HepG2 (cell line): Measurements from ENCODE around the gene CAPN10. TPM values are rescaled to one million over a fixed set of nuclear protein-coding genes. Genes with fewer than 3 reads are reported as not detected.

Experiments
- ATF7-NPFF ChIP-seq: sonication (generic); formaldehyde crosslinking; IDR thresholded peaks from 2 replicates; pipeline ENCODE4 v1.8.1; 2023; ENCODE audit warnings: mild to moderate bottlenecking, low read depth, missing genetic modification reagents, moderate library complexity
- DR1 ChIP-seq: sonication (generic); formaldehyde crosslinking; IDR thresholded peaks from 2 replicates; pipeline ENCODE4 v1.8.0; 2021; ENCODE audit warnings: mild to moderate bottlenecking, missing genetic modification reagents, inconsistent platforms
- ETV6 ChIP-seq: sonication (generic); formaldehyde crosslinking; conservative IDR thresholded peaks from 2 replicates; pipeline ENCODE4 v1.4.0; 2020; ENCODE audit warnings: missing genetic modification reagents
- GTF3A ChIP-seq: sonication (generic); formaldehyde crosslinking; conservative IDR thresholded peaks from 2 replicates; pipeline ENCODE4 v1.4.0; 2020; ENCODE audit warnings: mild to moderate bottlenecking, missing genetic modification reagents
- KDM2A ChIP-seq: sonication (generic); formaldehyde crosslinking; IDR thresholded peaks from 2 replicates; pipeline ENCODE4 v1.4.0; 2020; ENCODE audit warnings: low read depth, missing genetic modification reagents, borderline replicate concordance
- NFIB ChIP-seq: sonication (generic); formaldehyde crosslinking; IDR thresholded peaks from 2 replicates; pipeline ENCODE4 v1.9.0; 2021; ENCODE audit warnings: missing genetic modification reagents, mild to moderate bottlenecking, borderline replicate concordance
- POLR2G ChIP-seq: fragments of 200-400 bp; formaldehyde crosslinking; IDR thresholded peaks from 2 replicates; pipeline ENCODE4 v1.6.1; 2018; ENCODE audit warnings: mild to moderate bottlenecking, low read depth, low read length, moderate library complexity
- REXO4 ChIP-seq: sonication (generic); formaldehyde crosslinking; IDR thresholded peaks from 2 replicates; pipeline ENCODE4 v1.8.0; 2022; ENCODE audit warnings: missing genetic modification reagents, mild to moderate bottlenecking, borderline replicate concordance
- STAG1 ChIP-seq: sonication (generic); formaldehyde crosslinking; IDR thresholded peaks from 2 replicates; pipeline ENCODE4 v1.4.0; 2020; ENCODE audit warnings: missing genetic modification reagents
- ZBTB8A ChIP-seq: sonication (generic); formaldehyde crosslinking; IDR thresholded peaks from 2 replicates; pipeline ENCODE4 v1.4.0; 2020; ENCODE audit warnings: mild to moderate bottlenecking, low read depth, missing genetic modification reagents, borderline replicate concordance
- ZC3H13 ChIP-seq: sonication (generic); formaldehyde crosslinking; IDR thresholded peaks from 2 replicates; pipeline ENCODE4 v1.8.1; 2023; ENCODE audit warnings: mild to moderate bottlenecking, missing genetic modification reagents, moderate library complexity
- ZNF260 ChIP-seq: sonication (generic); formaldehyde crosslinking; IDR thresholded peaks from 2 replicates; pipeline ENCODE4 v1.4.0; 2020; ENCODE audit warnings: missing genetic modification reagents, low read depth, mild to moderate bottlenecking, borderline replicate concordance
- ZNF263 ChIP-seq: sonication (generic); formaldehyde crosslinking; IDR thresholded peaks from 2 replicates; pipeline ENCODE4 v1.4.0; 2020; ENCODE audit warnings: missing genetic modification reagents
- ZNF570 ChIP-seq: sonication (generic); formaldehyde crosslinking; IDR thresholded peaks from 2 replicates; pipeline ENCODE4 v1.4.0; 2020; ENCODE audit warnings: mild to moderate bottlenecking, missing genetic modification reagents, borderline replicate concordance
- ZNF614 ChIP-seq: IDR thresholded peaks from 2 replicates; pipeline ENCODE4 v1.6.1; 2018; ENCODE audit warnings: missing biosample characterization, missing genetic modification reagents, inconsistent platforms, borderline replicate concordance
- ZNF652 ChIP-seq: IDR thresholded peaks from 2 replicates; pipeline ENCODE4 v1.6.1; 2016; ENCODE audit warnings: low read depth, borderline replicate concordance
- ZNF672 ChIP-seq: sonication (generic); formaldehyde crosslinking; IDR thresholded peaks from 2 replicates; pipeline ENCODE4 v1.8.1; 2022; ENCODE audit warnings: missing genetic modification reagents
- ZNF75D ChIP-seq: sonication (generic); formaldehyde crosslinking; IDR thresholded peaks from 2 replicates; pipeline ENCODE4 v1.8.1; 2023; ENCODE audit warnings: missing genetic modification reagents, mild to moderate bottlenecking, borderline replicate concordance
- polyA plus RNA-seq, 8 experiments: library from polyadenylated mRNA; depleted of rRNA in 3 of 8; stranded (reverse) in 7 of 8; unstranded in 1 of 8; fragments of >200 nt; fragmentation: Illumina TruSeq in 4 of 8; extraction: Trizol in 4 of 8; gene quantifications; 2 replicates each; pipeline versions ENCODE4 v1.2.1 to v1.2.3, GENCODE V29; 2011 to 2016; ENCODE audit warnings: low read depth in 4 of 8, missing spikeins in 1 of 8, mixed read lengths in 1 of 8; ENCODE audit not compliant: insufficient read depth in 1 of 8
- total RNA-seq, 5 experiments: library from RNA; depleted of rRNA; stranded (reverse); fragments of >200 nt; fragmentation: Illumina TruSeq; extraction: Trizol; gene quantifications; 2 replicates each; pipeline ENCODE4 v1.2.3, GENCODE V29; 2016; ENCODE audit warnings: low read depth in 1 of 5
- TF ChIP-seq, protein P1 (sequence below): IDR thresholded peaks from 2 replicates; pipeline ENCODE4 v1.6.1; 2016; ENCODE audit warnings: low read depth, missing genetic modification reagents, missing compliant biosample characterization
- TF ChIP-seq, protein P2 (sequence below): sonication (generic); formaldehyde crosslinking; IDR thresholded peaks from 2 replicates; pipeline ENCODE4 v1.8.1; 2023; ENCODE audit warnings: missing genetic modification reagents, inconsistent platforms, borderline replicate concordance
- TF ChIP-seq, protein P3 (sequence below), 2 experiments: sonication (generic) in 1 of 2; formaldehyde crosslinking in 1 of 2; IDR thresholded peaks; 2 replicates each; pipeline versions ENCODE4 v1.5.1 to v1.6.1; 2011 to 2020; ENCODE audit warnings: borderline replicate concordance in 1 of 2, low read depth in 1 of 2, low read length in 1 of 2, mild to moderate bottlenecking in 1 of 2, missing genetic modification reagents in 1 of 2, moderate library complexity in 1 of 2

The CAPN10 gene
- total and polyA plus RNA-seq, 2 of the 13 experiments (the other 11 are each of a cell fraction or from before 2014, with no cell fraction given) = 27.6 to 32.4 TPM

DNA sequence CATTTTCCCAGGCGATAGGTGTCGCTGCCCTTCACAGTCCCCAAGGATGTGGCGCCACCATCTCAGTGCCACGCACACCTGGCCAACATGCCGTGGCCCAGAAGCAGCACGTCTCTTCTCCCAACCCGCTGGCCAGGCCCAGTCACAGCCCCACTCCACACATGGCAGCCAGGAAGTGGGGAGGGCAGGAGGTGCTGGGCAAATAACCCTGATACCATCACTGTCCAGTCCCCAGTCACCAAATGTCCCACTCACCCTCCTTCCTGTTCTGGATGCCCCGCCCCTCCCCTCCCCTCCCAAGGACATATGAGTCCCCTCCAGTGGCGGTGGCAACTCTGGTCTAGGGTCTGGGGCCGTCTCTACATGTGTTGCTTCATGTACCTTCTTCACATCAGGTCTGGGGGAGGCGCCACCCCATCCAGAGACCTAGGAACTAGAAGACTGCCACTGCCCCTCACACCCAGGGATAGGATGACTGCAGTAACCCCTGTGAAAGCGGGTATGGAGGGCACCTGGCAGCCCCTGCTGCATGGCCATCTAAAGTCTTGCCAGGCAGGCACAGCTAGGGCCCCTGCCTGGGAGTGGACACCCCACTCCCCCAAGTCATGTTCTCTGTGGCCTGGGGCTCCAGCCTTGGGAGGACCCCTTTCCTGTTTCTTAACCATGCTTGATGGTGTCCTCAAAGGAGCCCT is 7.3 kb upstream of the CAPN10 start (continued):
- TF ChIP-seq, protein P1, sequence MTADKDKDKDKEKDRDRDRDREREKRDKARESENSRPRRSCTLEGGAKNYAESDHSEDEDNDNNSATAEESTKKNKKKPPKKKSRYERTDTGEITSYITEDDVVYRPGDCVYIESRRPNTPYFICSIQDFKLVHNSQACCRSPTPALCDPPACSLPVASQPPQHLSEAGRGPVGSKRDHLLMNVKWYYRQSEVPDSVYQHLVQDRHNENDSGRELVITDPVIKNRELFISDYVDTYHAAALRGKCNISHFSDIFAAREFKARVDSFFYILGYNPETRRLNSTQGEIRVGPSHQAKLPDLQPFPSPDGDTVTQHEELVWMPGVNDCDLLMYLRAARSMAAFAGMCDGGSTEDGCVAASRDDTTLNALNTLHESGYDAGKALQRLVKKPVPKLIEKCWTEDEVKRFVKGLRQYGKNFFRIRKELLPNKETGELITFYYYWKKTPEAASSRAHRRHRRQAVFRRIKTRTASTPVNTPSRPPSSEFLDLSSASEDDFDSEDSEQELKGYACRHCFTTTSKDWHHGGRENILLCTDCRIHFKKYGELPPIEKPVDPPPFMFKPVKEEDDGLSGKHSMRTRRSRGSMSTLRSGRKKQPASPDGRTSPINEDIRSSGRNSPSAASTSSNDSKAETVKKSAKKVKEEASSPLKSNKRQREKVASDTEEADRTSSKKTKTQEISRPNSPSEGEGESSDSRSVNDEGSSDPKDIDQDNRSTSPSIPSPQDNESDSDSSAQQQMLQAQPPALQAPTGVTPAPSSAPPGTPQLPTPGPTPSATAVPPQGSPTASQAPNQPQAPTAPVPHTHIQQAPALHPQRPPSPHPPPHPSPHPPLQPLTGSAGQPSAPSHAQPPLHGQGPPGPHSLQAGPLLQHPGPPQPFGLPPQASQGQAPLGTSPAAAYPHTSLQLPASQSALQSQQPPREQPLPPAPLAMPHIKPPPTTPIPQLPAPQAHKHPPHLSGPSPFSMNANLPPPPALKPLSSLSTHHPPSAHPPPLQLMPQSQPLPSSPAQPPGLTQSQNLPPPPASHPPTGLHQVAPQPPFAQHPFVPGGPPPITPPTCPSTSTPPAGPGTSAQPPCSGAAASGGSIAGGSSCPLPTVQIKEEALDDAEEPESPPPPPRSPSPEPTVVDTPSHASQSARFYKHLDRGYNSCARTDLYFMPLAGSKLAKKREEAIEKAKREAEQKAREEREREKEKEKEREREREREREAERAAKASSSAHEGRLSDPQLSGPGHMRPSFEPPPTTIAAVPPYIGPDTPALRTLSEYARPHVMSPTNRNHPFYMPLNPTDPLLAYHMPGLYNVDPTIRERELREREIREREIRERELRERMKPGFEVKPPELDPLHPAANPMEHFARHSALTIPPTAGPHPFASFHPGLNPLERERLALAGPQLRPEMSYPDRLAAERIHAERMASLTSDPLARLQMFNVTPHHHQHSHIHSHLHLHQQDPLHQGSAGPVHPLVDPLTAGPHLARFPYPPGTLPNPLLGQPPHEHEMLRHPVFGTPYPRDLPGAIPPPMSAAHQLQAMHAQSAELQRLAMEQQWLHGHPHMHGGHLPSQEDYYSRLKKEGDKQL (CRISPR knock-in tag) = no peak
- no peak for TF ChIP-seq ZNF263 (CRISPR knock-in tag)
- TF ChIP-seq, protein P2, sequence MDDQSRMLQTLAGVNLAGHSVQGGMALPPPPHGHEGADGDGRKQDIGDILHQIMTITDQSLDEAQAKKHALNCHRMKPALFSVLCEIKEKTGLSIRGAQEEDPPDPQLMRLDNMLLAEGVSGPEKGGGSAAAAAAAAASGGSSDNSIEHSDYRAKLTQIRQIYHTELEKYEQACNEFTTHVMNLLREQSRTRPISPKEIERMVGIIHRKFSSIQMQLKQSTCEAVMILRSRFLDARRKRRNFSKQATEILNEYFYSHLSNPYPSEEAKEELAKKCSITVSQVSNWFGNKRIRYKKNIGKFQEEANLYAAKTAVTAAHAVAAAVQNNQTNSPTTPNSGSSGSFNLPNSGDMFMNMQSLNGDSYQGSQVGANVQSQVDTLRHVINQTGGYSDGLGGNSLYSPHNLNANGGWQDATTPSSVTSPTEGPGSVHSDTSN (CRISPR knock-in tag) = no peak
- TF ChIP-seq DR1 (CRISPR knock-in tag) = no peak
- TF ChIP-seq ZNF652 (CRISPR knock-in tag) = no peak
- TF ChIP-seq ETV6 (CRISPR knock-in tag) = no peak
- peak; percentile 88 for TF ChIP-seq ZC3H13 (CRISPR knock-in tag)
- TF ChIP-seq KDM2A (CRISPR knock-in tag) = no peak; the same call in 1 of the 2 replicates
- TF ChIP-seq ZNF75D (CRISPR knock-in tag) = no peak
- no peak for TF ChIP-seq ZNF672 (CRISPR knock-in tag)
- TF ChIP-seq STAG1 (CRISPR knock-in tag) = no peak
- TF ChIP-seq ZNF614 (CRISPR knock-in tag) = no peak
- TF ChIP-seq NFIB (CRISPR knock-in tag) = no peak
- no peak for TF ChIP-seq ZBTB8A (CRISPR knock-in tag)
- TF ChIP-seq, protein P3, sequence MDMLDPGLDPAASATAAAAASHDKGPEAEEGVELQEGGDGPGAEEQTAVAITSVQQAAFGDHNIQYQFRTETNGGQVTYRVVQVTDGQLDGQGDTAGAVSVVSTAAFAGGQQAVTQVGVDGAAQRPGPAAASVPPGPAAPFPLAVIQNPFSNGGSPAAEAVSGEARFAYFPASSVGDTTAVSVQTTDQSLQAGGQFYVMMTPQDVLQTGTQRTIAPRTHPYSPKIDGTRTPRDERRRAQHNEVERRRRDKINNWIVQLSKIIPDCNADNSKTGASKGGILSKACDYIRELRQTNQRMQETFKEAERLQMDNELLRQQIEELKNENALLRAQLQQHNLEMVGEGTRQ (IDR thresholded peaks at IDR 0.05; ENCODE audit: low read depth, low read length) = no peak
- TF ChIP-seq, protein P3 (CRISPR knock-in tag; IDR thresholded peaks at IDR 0.05; ENCODE audit: borderline replicate concordance) = no peak
- TF ChIP-seq GTF3A = no peak
- no peak for TF ChIP-seq ZNF570
- TF ChIP-seq ZNF260 = peak; percentile 72; the same call in 1 of the 2 replicates
- no peak for TF ChIP-seq ATF7-NPFF
- TF ChIP-seq REXO4 = no peak
- TF ChIP-seq POLR2G = no peak; the same call in 1 of the 2 replicates
